Superior temporal gyrus (tissue), 1 donor: ENCODE data around the gene SH2D3C.

Experiments used
- DNase-seq: peaks from one replicate; pipeline ENCODE4 v3.0.0-alpha.2; 2016; ENCODE audit errors: extremely low spot score

SH2D3C gene

GRCh38 chr9:127778280-127779135, at the start of gene SH2D3C:
SH2D3C (minus strand) TSS chr9:127778666; CDS start chr9:127778627, 39 bp downstream.
- DNase-seq, result no peak

- no peak for DNase-seq
These were observed 47.9 kb upstream of the SH2D3C start for GRCh38 chr9:127826253-127826913.

GRCh38 chr9:127825319-127826051, 47.0 kb upstream of the SH2D3C start:
- no peak for DNase-seq

GRCh38 chr9:127822108-127822507, 43.6 kb upstream of the SH2D3C start:
- no peak for DNase-seq

GRCh38 chr9:127818574-127818973, 40.1 kb upstream of the SH2D3C start:
- DNase-seq, result no peak

GRCh38 chr9:127817881-127818434, 39.5 kb upstream of the SH2D3C start:
- DNase-seq, result no peak

- no peak for DNase-seq
These were observed 38.3 kb upstream of the SH2D3C start for GRCh38 chr9:127816728-127817127.

- DNase-seq, result no peak
These were observed 37.9 kb upstream of the SH2D3C start for GRCh38 chr9:127816362-127816725.

GRCh38 chr9:127815512-127816361, 37.3 kb upstream of the SH2D3C start:
- no peak for DNase-seq

GRCh38 chr9:127814619-127815511, 36.4 kb upstream of the SH2D3C start:
- no peak for DNase-seq

- DNase-seq, result no peak
These were observed 35.3 kb upstream of the SH2D3C start for GRCh38 chr9:127813686-127814226.

- no peak for DNase-seq
These were observed 34.6 kb upstream of the SH2D3C start for GRCh38 chr9:127812936-127813675.

- no peak for DNase-seq
These were observed 33.5 kb upstream of the SH2D3C start for GRCh38 chr9:127812011-127812410.

GRCh38 chr9:127810378-127811187, 32.1 kb upstream of the SH2D3C start:
- DNase-seq, result no peak

- no peak for DNase-seq
These were observed 31.3 kb upstream of the SH2D3C start for GRCh38 chr9:127809540-127810377.

- DNase-seq, result no peak
These were observed 30.6 kb upstream of the SH2D3C start for GRCh38 chr9:127809002-127809539.

- no peak for DNase-seq
These were observed 30.0 kb upstream of the SH2D3C start for GRCh38 chr9:127808347-127809001.
